Activated B cell treated with CpG ODN at 0.5 μM for 24 hours (primary cell): ENCODE results near the gene TRNT1. TPM values are rescaled to one million over a fixed set of nuclear protein-coding genes. Genes with fewer than 3 reads are reported as not detected.

Experiments used
- ATAC-seq: fragments of 200-7000 bp; cut with Tn5 transposase; one replicate; pipeline ENCODE4 v1.10.0; 2021; ENCODE audit warnings: low read depth, mild to moderate bottlenecking, moderate library complexity
- CTCF ChIA-PET: fragments of 350-600 bp; sonication (Branson Sonifier 250); formaldehyde crosslinking; loops from one replicate; lab custom pipeline; 2021; ENCODE audit warnings: antibody characterized with exemption; lab: Charles Lee
- POLR2A ChIA-PET: fragments of 350-600 bp; sonication (Branson Sonifier 250); formaldehyde crosslinking; loops from one replicate; lab custom pipeline; 2021; ENCODE audit warnings: antibody characterized with exemption; lab: Charles Lee
- DNase-seq: peaks from one replicate; pipeline ENCODE4 v3.0.0; 2022
- H3K27ac Mint-ChIP-seq: one replicate; pipeline ENCODE4 v1.8.0; 2020; ENCODE audit warnings: mixed read lengths
- H3K27me3 Mint-ChIP-seq: one replicate; pipeline ENCODE4 v1.8.0; 2021; ENCODE audit warnings: mixed read lengths
- H3K36me3 Mint-ChIP-seq: one replicate; pipeline ENCODE4 v1.8.0; 2021; ENCODE audit warnings: low read depth, mixed read lengths
- H3K4me1 Mint-ChIP-seq: one replicate; pipeline ENCODE4 v1.8.0; 2021; ENCODE audit warnings: mixed read lengths
- H3K4me3 Mint-ChIP-seq: one replicate; pipeline ENCODE4 v1.8.0; 2020; ENCODE audit warnings: mild to moderate bottlenecking, mixed read lengths
- H3K9me3 Mint-ChIP-seq: one replicate; pipeline ENCODE4 v1.8.0; 2020; ENCODE audit warnings: mixed read lengths
- CTCF ChIP-seq: fragments of 200-600 bp; IDR thresholded peaks from one replicate; pipeline ENCODE4 v1.8.0; 2022; ENCODE audit warnings: antibody characterized with exemption, mild to moderate bottlenecking
- intact Hi-C: fragments of 100-400 bp; cut with micrococcal nuclease; formaldehyde crosslinking; loops from one replicate; pipeline ENCODE4 v1.15.1; 2024
- total RNA-seq: library from RNA; stranded (reverse); gene quantifications from 2 replicates; pipeline ENCODE4 v1.2.3, GENCODE V29; 2022

Gene TRNT1
- total RNA-seq, 1 donor from 2014 or later, result 51.3 TPM

GRCh38 chr3:3172627-3173026 is 45.9 kb downstream of the TRNT1 start:
- Mint-ChIP-seq H3K27me3 (no peaks in the 10 kb centered on the region), H3K27ac (no peak overlapping the region), H3K4me3 (no peak overlapping the region), H3K9me3 (no peaks in the 10 kb centered on the region), H3K36me3 (peaks cover 68% of the 10 kb centered on the region), H3K4me1 (peaks cover 45% of the 10 kb centered on the region)
- TF ChIP-seq CTCF, result no peak
- intact Hi-C loops, result loop anchor here (5.0 kb wide), 1 partner anchor 85 kb away; no protein-coding TSS in a partner anchor
- DNase-seq, result no peak
- POLR2A ChIA-PET, result no interaction called here
- ATAC-seq, result no peak
- CTCF ChIA-PET, result no interaction called here

GRCh38 chr3:3177861-3178497 is 51.2 kb downstream of the TRNT1 start:
- POLR2A ChIA-PET, result no interaction called here
- no peak for DNase-seq

GRCh38 chr3:3178498-3179328 is 52.0 kb downstream of the TRNT1 start:
- peaks cover 29% of the 10 kb centered on the region for H3K36me3 Mint-ChIP-seq
- intact Hi-C loops, result loop anchor here (1.0 to 5.0 kb wide), 4 partner anchors 52 to 1944 kb away; partner anchors contain the start of genes ARL8B, SETMAR and TRNT1
- no peak for TF ChIP-seq CTCF
- H3K27me3 Mint-ChIP-seq, result no peaks in the 10 kb centered on the region
- POLR2A ChIA-PET, result interaction anchor here (0.6 to 1.1 kb wide), 2 partner anchors 8 to 1315 kb away, joined by 3 read pairs; partner anchors contain the start of gene ITPR1
- H3K27ac Mint-ChIP-seq, result peak overlapping the region; percentile 72
- peak overlapping the region; percentile 91 for H3K4me3 Mint-ChIP-seq
- no peak for ATAC-seq
- no peak for DNase-seq
- no peaks in the 10 kb centered on the region for H3K9me3 Mint-ChIP-seq
- CTCF ChIA-PET, result interaction anchor here (0.6 to 1.4 kb wide), 5 partner anchors 8 to 1112 kb away, joined by 3 to 4 read pairs (median 3); no protein-coding TSS in a partner anchor
- peaks cover 44% of the 10 kb centered on the region for H3K4me1 Mint-ChIP-seq

More at GRCh38 chr3:3177861-3178497, 51.2 kb downstream of the TRNT1 start:
- Mint-ChIP-seq H3K36me3 (peaks cover 36% of the 10 kb centered on the region), H3K27ac (no peak overlapping the region), H3K4me3 (peak overlapping the region; percentile 91), H3K9me3 (no peaks in the 10 kb centered on the region), H3K27me3 (no peaks in the 10 kb centered on the region), H3K4me1 (peaks cover 51% of the 10 kb centered on the region)
- TF ChIP-seq CTCF, result no peak
- ATAC-seq, result no peak
- CTCF ChIA-PET, result interaction anchor here (1.2 kb wide), 1 partner anchor 19 kb away, joined by 4 read pairs; no protein-coding TSS in a partner anchor
- intact Hi-C loops, result loop anchor here (5.0 kb wide), 1 partner anchor 411 kb away; no protein-coding TSS in a partner anchor

- CTCF ChIA-PET, result interaction anchor here (0.6 to 1.4 kb wide), 5 partner anchors 9 to 1111 kb away, joined by 3 to 4 read pairs (median 3); no protein-coding TSS in a partner anchor
- peak; percentile 99 for ATAC-seq
- peaks cover 40% of the 10 kb centered on the region for H3K4me1 Mint-ChIP-seq
- H3K4me3 Mint-ChIP-seq, result peak within 1 kb of the TSS; percentile 91
- H3K9me3 Mint-ChIP-seq, result no peaks in the 10 kb centered on the region
- peaks cover 24% of the 10 kb centered on the region for H3K36me3 Mint-ChIP-seq
- intact Hi-C loops, result loop anchor here (1.0 to 5.0 kb wide), 4 partner anchors 53 to 1943 kb away; partner anchors contain the start of genes ARL8B, SETMAR and TRNT1
- peak; percentile 90 for DNase-seq
- TF ChIP-seq CTCF, result peak; percentile 51
- peak within 1 kb of the TSS; percentile 72 for H3K27ac Mint-ChIP-seq
- POLR2A ChIA-PET, result interaction anchor here (0.6 to 1.1 kb wide), 2 partner anchors 8 to 1314 kb away, joined by 3 read pairs; partner anchors contain the start of gene ITPR1
- H3K27me3 Mint-ChIP-seq, result no peaks in the 10 kb centered on the region
These were observed 52.8 kb downstream of the TRNT1 start, which contains the start of gene CRBN for GRCh38 chr3:3179407-3180094. Gene CRBN, minus strand, starts transcription at chr3:3179691. Its CDS starts 4 bp downstream, at chr3:3179687.
